Measurements from ENCODE around the gene LUZP1.
"Not testable (repeated sequence)": the region's sequence is repeated elsewhere in the genome, so short reads cannot be mapped to it uniquely, and the experiment has no call there.

Gene LUZP1

DNA sequence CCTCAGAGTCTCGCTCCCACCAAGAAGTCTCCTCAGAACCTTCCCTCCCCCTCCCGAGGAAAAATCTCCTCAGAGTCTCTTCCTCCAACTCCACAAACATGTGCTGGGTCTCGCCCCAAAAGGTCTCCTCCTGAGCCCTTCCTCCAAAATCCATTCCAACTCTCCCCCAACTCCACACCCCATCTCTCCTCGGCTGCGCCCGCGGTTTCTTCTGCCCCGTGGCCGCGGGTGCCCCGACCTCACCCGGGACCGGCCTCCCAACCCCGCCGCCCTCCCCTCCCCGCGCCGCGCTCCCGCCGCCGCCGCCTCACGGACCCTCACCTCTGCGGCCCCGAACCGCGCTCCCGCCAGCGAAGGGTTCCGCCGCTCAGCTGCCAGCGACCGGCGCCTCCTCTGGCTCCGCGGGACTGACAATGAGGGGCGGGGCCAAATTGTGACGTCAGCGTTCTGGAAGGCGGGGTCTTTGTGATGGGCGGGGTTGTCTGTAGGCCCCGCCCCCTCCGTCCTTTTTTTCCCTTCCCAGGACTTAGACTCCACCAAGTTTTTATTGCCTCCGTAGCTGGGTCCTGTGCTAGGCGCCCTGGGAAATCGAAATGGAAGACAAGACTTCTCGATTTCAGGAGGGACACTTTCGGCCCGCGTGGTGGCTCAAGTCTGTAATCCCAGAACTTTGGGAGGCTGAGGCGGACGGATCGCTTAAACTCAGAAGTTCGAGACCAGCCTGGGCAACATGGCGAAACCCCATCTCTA, at the start of gene LUZP1:
Gene LUZP1 (minus strand): TSS at position 412 of the 750 bp plus-strand sequence.
- no peak for DNase-seq (ENCODE audit: low read depth, low spot score)

GRCh38 chr1:23217421-23218115, 48.9 kb upstream of the LUZP1 start, which contains the start of gene HTR1D:
Gene HTR1D, minus strand, starts transcription at chr1:23217502. Its CDS starts 23,283 bp downstream, at chr1:23194219.
- no peak for DNase-seq (ENCODE audit: low read depth, low spot score)

DNA sequence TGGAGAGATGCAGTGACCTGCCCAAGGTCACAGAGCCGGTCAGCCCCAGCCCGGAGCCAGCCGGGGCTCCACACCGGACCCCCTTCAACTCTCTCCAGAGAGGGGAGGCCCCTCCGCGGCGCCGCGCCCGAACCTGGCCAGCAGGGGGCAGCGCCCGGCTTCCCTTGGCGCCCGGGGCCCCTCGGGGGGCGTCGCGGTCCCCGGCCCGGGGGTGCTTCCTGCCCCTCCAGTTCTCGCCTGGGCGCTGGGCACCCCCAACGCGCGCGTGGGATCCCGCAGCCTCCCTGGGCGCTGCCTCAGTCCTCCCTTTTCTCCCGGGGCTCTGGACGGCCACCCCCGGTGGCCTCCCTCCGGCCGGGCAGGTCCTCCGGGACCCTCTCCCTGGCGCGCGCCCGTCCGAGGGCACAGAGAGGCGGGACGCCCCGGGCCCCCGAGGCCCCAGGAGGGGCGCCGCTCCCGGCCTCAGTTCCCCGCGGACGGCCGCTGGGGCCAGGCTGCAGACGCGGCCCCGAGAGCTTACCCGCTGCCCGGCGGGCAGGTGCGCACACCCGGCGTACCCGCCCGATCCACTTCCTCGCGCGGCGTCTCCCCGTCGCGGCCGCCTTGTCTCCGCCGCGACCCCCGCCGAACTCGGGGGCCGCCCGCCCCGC, 48.2 kb upstream of the LUZP1 start:
- no peak for DNase-seq (ENCODE audit: low read depth, low spot score)

DNA sequence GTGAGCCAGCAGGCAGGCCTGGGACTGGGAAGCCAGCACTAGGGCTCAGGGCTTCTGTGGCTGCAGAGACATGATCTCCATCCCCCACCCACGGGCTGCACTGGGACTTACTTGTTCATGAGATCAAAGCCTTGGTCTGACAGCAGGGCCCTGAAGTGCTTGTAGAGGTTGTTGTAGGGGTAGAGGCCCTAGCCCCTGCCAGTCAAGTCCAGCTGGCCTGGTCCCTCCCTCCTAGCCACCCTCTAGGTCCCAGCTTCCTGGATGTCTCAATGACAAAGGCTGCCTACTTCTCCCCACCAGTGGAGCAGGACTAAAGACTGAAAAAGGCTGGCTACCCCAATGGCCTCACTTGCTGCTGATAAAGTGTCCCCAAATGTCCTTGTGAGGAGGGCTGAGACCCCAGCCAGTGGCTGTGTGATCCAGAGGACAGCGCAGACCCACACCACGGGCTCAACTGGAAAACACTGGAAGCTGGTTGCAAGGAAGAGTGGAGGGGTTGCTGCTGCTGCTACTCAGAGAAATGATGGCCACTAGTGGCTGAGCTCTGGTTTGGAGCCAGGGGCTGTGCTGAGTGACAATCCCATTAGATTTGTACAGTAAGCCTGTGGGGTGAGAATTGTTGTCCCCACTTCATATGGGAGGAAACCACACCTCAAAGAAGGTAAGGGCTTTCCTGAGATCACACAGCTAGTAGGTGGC, 47.2 kb upstream of the LUZP1 start:
- DNase-seq (ENCODE audit: low read depth, low spot score) = no peak

DNA sequence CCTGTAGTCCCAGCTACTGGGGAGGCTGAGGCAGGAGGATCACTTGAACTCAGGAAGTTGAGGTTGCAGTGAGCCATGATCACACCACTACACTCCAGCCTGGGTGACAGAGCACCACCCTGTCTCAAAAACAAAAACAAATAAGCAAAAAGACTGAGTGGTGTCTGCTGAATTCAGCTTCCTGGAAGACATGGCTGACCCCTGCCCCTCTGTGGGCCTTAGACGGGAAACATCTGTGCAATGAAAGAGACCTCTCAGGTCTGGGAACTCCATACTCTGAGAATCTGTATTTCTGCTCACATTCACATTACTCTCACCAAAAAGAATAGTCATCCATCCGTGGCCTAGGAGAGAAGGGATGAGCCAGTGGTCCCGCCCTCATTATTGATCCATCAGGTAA, 46.6 kb upstream of the LUZP1 start:
- DNase-seq (ENCODE audit: low read depth, low spot score) = no peak

- DNase-seq (ENCODE audit: low read depth, low spot score) = no peak
These were observed 46.0 kb upstream of the LUZP1 start for GRCh38 chr1:23214640-23215039.

GRCh38 chr1:23211955-23212354, 43.3 kb upstream of the LUZP1 start:
- DNase-seq (ENCODE audit: low read depth, low spot score) = no peak

GRCh38 chr1:23210963-23211362, 42.3 kb upstream of the LUZP1 start:
- no peak for DNase-seq (ENCODE audit: low read depth, low spot score)

DNA sequence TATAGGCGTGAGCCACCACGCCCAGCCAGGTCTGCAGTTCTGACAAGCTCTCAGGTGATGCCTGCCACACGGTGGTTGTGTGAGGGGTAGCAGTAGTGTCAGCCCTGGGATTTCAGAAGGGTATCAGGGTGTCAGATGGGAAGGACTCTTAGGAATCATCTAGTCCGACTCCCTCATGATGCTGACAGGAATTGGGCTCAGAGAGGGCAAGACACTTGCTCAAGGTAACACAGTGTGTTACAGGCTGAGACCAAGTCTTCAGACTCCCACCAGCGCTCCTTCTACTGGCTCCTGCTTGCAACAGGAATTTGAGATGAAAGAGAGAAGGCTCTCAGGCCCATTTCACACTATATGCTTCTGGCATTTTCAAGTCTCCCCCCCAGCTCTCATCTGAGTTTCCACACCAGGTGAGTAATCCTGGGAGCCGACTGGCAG, 41.7 kb upstream of the LUZP1 start:
- peak; percentile 57 for DNase-seq (ENCODE audit: low read depth, low spot score)

DNA sequence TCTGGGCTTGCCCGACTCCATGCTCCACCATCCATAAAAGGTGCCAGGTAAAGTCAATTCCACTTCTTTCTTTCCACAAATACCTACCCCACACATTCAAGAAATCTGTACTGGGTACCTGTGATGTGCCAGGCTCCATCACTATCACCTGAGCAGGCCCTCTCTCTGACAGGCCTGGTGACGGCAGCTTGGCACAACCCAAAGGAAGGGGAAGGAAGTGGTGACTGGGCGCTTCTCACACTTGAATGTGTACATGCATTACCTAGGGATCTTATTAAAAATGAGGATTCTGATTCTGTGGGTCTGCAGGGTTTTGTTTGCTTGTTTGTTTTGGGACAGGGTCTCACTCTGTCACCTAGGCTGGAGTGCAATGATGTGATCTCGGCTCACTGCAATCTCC, 41.1 kb upstream of the LUZP1 start:
- DNase-seq (ENCODE audit: low read depth, low spot score) = no peak

GRCh38 chr1:23208527-23208926, 39.9 kb upstream of the LUZP1 start:
- DNase-seq (ENCODE audit: low read depth, low spot score) = no peak

- not testable (repeated sequence) for DNase-seq (ENCODE audit: low read depth, low spot score)
These were observed 39.1 kb upstream of the LUZP1 start for GRCh38 chr1:23207733-23208132.

- DNase-seq (ENCODE audit: low read depth, low spot score) = no peak
These were observed 33.6 kb upstream of the LUZP1 start for GRCh38 chr1:23202263-23202749.

DNA sequence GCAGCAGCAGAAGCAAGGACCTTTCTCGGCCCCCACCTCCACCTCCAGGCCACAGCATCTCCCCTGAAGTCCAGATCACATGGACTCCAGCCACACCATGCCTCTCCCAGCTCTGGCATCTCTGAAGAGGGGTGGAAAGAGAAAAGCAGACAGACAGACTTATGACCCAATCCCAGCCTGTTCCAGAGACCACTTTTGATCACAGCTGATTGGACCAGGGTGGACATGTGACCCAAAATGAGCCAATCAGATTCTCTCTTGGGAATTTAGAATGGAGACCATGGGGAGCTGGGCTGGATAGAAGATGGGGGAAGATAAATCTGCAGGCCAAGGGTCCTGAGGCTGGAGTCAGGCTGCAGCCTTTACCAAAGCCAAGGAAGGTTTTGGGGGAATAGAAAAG, 32.2 kb upstream of the LUZP1 start:
- DNase-seq (ENCODE audit: low read depth, low spot score) = no peak

DNA sequence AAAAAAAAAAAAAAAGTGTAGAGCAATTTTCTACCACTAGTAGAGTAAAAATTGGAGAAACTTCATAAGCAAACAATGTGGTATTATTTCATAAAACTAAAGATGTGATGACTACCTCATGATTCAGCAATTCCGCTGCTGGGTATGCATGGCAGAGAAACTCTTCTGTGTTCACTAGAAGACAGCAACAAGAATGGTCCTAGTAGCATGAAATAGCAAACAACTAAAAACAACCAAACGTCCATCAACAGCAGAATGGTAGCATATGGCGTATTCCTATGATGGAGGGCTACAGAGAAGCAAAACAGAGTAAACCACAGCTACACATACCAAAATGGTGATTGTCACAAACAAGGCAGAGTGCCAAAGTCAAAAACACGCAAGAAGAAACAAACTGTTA, 29.7 kb upstream of the LUZP1 start:
- no peak for DNase-seq (ENCODE audit: low read depth, low spot score)

GRCh38 chr1:23196627-23197328, 28.1 kb upstream of the LUZP1 start:
- DNase-seq (ENCODE audit: low read depth, low spot score) = no peak

GRCh38 chr1:23194119-23194984, 25.7 kb upstream of the LUZP1 start:
- no peak for DNase-seq (ENCODE audit: low read depth, low spot score)

DNA sequence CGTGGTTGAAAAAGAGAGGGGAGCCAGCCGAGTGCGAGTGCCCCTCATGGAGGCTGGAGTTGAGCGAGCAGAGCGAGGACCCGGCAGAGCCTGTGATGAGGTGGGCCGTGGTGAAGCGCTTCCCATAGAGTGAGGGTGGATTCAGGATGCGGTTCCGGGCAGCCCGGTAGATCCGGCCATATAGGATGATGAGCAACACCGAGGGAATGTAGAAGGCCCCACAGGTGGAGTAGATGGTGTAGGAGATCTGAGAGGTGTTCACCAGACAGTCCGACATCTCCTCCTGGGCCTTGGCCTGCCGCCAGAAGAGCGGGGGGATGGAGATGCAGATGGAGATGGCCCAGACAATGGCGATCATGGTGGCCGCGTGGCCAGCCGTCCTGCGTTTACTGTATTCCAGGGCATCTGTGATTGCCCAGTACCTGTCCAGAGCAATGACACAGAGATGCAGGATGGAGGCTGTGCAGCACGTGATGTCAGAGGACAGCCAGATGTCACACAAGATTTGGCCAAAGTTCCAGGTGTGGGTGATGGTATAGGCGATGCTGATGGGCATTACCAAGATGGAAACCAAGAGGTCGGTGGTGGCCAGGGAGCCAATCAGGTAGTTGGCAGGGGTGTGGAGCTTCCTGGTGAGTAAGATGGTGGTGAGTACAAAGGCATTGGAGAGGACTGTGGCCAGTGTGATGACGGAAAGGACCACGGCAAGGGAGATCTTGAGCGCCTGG, 24.9 kb upstream of the LUZP1 start:
- DNase-seq (ENCODE audit: low read depth, low spot score) = no peak

- no peak for DNase-seq (ENCODE audit: low read depth, low spot score)
These were observed 22.5 kb upstream of the LUZP1 start for GRCh38 chr1:23191199-23191598.
